Stimulated activated CD4-positive, alpha-beta T cell treated with anti-CD3 and anti-CD28 coated beads, Interleukin-15, amount 100 ng/mL, for 48 hours (primary cell): Measurements from ENCODE around the gene ATOX1.

Experiments
- DNase-seq, 2 donors: peaks; one replicate each; pipeline ENCODE4 v3.0.0-alpha.2; 2020; ENCODE audit warnings: low read depth in 2 of 2

ATOX1 gene

DNA sequence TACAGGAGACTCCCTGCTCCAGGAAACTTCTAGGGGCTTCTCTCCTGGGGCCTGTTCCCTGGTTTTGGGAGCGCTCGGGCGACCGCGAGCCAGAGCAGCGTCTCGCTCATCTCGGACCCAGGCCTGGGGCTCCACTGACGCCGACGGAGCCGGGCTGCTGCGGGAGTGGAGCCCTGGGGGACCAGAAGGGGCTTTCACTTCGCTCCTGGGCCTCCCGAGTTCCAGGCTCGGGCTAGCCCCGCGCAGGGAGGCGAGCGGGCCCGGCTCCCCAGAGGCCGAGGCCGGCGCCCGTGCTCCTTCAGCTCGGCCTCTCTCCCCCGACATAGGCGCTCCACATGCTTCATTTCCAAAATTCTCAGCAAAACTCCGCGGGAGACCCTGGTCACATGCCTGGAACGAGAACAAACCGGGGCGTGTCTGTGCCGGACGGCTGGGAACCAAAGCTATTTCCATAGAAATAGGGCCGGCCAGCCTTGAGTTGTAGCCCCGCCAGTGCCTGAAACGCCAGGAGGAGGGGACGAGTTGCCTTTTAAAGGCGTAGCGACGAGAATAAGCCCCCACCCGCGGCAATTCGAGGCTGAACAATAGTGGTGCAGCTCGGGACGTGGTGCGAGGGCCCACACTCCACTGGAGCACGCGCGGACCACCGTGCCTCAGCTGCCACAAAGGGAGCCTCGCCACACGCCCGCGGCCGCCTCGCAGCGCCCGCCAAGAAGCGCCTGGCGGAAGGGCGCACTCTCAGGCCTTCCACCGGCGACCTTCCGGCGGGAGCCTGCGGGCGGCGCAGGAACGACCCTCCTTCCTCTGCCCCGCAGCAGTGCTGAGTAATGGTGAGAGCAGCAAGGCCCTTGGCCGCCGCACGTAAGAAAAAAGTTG, 12.2 kb upstream of the ATOX1 start:
- peak; percentile 27 to 44 for DNase-seq

DNA sequence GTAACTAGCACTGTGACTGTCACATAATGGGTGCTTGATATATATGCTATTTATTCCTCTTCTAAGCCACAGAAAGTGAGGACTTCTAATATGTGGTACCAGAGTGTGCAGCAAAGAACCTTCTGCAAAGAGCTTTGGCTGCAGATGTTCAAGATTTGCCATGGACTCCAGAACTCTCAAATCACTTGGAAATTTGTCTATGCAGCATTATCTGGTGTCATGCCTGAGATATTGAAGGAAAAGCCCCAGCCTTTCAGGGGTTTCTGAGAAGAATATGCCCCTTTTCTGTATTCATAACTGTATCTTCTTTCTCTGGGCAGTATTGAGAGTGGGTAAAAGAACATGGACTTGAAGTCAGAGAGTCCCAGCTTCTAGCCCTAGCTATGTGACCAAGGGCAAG, 8.5 kb upstream of the ATOX1 start:
- DNase-seq = no peak

DNA sequence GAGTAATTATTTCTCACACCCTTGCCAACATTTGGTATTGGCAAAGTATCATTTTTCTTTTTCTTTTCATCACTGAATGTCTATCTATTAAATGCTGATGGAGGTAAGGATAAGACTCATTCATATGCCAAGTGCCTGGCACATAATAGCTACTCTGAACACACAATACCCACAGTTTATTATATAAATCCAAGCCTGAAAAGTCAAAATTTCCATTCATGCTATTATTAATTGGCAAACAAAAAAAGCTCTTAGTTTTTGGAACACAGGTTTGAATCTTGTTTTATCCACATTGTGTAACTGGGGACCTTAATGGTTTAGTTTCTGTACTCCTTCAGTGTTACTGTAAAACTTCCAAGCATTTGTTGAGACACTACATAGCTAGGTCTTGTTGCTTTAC, 6.4 kb upstream of the ATOX1 start:
- DNase-seq = no peak

DNA sequence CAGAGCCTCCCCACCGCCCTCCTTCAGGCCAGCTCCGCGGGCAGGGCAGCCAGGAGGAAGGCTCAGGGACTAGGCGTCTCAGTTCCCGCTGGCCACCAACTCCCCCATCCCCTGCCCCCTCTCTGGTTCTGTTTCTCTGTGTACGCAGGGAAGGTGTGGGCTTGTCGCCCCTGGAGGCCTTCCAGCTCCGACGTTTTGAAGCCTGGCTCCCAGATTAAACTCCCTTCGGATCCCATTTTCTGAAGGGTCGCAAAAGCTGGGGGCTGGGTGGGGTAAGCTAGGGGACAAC, 346 bp downstream of the ATOX1 start:
- no peak for DNase-seq

DNA sequence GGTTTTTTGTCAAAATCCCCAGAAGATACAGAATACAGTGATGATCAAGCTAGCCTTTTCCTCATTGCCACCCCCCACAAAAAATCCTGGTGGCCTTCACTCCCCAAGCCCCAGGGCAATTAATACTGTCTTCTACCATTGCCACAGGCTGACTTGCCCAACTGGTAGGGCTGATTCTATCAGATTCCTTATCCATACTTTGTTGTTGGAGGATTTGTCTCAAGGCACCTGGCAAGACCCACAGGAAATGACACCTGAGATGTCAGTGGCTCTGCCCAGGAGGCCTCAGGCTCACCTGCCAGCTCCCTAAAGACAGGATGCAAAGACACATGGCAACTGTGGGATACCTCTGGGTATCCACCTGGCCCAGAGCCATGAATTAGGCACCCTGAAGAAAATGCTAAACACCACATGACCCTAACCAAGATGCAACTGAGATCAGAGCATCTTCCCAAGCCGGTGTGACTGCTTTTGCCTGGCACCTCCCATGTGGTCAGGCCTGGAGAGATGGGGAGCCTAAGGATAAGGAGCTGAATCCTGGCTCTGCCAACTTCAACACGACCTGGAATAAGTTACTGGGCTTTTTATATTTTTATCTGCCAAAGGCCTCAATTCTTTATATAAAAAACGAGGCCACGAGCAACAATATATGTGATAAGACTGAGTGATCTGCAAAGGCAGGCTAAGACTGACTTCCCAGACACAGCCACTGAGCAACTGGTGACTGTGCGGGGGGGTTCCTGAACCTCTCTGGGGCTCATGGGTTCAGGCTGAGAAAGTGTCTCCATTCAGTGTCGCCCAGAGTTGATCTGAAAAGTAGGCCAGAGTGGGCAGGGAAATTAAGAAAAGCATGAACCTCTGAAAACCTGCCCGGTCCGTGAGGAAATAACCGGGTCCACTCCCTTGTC, 944 bp downstream of the ATOX1 start:
- DNase-seq = peak in 1 of 2 donors; percentile 20

DNA sequence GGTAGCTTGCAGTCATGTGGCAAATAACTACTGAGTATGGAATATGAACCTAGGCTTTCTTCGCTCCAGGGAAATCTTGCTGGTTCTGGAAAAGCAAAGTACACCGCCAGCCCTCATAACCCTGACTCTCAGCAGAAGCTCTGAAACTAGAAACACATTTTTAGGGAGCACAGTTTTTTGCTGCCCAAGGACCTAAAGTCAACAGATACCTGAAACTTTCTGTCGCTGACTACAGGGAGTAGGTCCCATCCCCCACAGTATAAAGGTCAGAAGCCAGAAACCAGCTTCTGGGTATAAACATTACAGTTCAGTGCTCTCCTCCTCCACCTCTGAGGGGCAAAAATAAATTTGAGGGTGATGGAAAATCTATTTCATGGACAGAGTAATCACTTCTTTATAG, 3.0 kb downstream of the ATOX1 start:
- DNase-seq = no peak

DNA sequence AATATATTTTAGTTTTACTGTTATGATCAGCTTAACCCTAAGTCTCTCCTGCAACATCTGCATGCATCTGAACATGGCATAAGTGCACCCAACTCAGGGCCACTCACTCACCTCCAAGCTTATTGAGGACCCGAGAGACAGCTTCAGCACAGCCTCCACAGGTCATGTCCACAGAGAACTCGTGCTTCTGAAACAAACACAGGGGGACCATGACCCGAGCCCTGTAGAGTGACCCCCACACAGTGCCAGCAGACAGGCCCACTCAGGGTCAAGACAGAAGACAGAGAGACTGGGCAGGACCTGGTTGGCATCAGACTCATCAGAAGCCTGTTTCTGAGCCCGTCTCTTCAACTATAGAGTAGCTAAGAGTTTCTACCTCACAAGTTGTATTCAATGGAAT, 6.8 kb downstream of the ATOX1 start:
- DNase-seq = no peak

DNA sequence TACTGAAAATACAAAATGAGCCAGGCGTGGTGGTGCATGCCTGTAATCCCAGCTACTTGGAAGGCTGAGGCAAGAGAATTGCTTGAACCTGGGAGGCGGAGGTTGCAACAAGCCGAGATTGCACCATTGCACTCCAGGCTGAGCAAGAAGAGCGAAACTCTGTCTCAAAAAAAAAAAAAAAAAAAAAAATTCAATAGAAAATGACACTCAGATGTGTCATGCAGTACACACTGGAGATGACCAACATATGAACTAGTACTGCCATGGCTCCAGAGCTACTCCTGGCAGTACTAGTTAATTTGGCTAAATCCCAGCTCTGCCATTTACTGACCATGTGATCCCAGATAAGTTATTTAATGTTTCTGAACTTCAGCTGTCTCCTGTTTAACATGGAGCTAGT, 7.3 kb downstream of the ATOX1 start:
- no peak for DNase-seq

DNA sequence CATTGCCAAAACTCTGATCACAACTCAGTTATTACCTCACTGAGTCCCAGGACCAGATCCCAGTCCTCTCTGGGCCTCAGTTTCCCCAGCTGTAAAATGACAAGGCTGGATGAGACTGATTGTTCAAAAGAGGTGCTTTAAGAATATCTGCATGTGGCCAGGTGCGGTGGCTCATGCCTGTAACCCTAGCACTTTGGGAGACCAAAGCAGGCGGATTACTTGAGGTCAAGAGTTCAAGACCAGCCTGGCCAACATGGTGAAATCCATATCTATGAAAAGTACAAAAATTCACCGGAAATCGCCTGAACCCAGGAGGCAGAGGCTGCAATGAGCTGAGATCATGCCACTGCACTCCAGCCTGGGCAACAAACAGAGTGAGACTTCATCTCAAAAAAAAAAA, 8.3 kb downstream of the ATOX1 start:
- no peak for DNase-seq

DNA sequence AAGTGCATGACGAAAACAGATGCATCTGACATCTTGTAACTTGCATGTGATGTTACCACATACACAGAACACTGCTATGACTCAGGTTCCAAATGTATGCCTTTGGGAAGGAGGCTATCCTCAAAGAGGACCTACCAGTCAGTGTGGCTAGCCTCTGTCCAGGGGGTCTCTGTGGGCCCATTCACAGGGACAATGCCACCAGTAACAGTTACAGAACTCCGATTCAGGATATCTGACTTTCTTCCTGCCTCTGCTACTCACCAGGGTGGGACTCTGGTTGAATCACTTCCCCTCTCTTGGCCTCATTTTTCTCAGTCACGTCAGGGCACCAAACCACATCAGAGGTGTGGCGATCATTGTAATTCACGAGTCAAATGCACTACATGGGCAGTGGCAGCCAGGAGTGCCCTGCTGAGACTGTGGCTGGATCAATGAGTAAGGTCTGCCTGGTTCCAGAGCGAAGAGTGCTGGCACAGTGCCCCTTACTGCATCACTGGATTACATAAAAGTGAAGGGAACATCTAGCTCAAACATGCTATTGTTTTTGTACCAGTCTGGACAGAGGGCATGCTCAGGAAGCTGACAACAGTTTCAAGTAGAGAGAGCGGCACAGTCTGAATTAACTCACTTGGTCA, 13.2 kb downstream of the ATOX1 start:
- DNase-seq = no peak

DNA sequence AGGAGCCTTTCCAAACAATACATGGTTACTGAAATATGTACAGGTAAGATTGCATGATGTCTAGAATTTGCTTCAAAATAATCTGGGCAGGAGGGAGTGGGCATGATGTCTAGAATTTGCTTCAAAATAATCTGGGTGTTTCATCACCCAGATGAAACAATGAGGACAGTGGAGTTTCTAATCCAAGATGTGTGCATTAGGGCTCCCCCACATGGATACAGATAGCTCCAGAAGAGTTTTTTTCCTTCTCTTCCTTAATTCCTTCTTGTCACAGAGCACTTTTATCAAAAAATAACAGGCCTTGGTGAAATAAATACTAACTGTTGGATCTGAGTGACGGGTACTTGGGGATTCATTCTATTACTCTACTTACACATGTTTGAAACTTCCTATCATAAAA, 14.9 kb downstream of the ATOX1 start:
- DNase-seq = no peak

DNA sequence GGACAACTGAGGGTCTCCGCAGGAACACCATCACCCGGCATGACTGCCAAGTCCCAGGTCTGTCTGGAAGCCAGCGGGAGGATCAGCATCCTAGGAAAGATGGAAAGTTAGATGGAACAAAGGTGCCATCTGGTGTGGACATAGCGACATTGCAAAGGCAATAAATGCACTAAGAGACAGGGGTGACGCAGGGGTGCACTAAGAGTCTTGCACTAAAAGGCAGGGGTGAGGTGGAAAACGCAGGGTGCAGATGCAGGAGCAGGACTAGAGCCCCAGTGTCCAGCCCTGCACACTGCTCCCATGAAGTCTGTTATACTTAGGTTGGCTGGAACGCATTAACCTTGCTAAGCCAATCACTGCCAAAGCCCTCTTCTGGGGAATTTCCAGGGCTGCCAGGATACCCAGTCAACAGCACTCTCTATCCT, 15.5 kb downstream of the ATOX1 start:
- no peak for DNase-seq

DNA sequence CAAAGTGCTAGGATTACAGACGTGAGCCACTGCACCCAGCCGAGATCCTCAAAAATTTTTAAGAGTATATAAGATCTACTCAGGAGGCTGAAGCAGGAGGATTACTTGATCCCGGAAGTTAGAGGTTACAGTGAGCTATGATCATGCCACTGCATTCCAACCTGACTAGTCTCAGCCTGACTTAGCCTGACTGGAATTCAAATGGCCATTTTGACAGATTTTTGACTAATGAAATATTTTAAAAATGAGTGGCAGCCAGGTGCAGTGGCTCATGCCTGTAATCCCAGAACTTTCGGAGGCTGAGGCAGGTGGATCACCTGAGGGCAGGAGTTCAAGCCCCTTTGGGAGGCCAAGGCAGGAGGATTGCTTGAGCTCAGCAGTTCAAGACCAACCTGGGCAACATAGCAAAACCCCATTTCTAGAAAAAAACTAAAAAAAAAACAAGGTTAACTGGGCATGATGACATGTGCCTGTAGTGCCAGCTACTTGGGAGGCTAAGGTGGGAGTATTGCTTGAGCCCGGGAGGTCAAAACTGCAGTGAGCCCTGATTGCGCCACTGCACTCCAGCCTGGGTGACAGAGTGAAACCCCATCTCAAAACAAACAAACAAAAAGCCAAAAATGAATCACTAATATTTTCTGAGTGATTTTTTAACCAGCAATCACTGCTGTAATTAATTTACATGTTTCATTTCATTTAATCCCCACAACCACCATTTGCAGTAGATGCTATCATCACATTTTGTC, 16.6 kb downstream of the ATOX1 start:
- DNase-seq = no peak

DNA sequence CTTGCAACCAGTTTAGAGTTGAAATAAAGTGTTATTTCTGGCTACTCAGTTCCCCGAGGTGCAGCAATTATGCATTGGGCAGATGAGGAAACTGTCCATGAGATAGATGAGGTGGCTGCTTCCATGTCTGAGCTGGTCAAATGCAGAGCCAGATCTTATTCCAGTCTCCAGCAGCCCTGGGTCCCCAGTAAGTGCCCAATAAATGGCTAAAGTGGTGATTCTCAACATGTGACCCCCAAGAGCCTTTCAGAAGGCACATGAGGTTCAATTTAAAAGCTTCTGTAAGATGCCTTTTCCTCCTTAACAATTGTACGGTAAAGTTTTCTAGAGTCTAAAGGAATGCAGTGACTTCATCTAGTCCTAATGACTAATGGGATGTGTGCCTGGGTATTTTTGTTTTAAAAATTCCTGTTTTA, 17.5 kb downstream of the ATOX1 start:
- no peak for DNase-seq

DNA sequence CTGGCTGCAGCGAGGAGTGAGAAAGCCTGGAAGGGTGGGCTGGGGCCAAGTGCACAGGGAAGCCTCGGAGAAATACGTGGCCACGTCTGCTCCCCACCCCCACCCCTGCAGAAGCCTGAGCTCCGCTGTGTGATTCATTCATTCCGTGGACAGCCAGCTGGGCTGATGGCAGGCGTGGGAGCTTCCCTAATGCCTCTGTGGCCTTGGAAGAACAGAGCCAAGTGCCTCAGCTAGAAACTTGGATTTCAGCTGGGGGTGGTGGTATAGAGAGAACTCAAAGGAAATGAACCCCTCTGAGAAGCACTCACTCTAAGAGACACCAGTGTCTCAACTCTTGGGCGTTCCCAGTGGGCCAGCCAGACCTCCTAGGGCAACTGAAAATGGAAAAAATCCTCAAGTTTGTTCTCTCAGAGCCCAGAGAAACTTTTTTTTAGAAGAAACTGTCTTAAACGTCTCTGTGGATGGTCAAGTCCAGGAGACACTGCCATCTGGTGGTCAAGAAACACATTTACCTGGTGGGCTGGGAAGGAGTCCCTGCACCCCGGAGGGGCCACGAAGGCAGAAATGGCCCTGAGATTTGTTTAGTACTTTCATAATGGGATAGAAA, 18.0 kb downstream of the ATOX1 start:
- DNase-seq = peak in 1 of 2 donors; percentile 35

DNA sequence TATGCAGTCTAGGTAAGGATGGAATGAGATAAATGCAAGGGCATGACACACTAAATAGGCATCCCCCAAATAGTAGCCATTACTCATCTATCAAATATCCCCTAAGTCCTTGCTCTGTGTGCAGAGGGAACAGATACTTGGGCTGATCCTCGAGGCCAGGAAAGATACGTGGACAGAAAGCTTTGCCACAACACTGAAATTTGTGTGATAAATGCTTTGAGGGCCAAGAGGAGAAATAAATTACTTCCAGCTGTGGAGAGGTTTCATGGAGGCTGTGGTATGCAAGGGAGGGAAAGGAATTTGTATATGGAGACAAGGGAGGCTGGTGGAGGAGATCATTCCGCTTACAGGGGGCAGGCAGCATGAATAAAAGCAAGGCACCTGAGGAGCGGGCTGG, 18.5 kb downstream of the ATOX1 start:
- DNase-seq = no peak

DNA sequence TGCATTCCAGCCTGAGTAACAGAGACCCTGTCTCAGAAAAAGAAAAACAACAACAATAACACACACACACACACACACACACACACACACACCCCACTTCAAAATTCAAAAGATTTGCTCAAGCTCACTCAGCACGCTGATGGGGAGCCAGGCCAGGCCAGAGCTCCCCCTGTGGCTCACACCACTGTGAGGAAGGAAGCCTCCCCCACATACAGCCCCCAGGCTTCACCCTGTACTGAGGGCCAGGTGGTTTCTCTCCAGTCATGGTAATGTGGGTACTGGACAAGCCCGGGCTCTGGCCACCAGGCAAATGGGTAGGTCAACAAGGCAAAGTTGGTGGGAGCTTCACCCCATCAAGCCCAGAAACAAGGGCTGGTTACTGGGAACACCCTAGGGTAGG, 19.0 kb downstream of the ATOX1 start:
- DNase-seq = no peak

DNA sequence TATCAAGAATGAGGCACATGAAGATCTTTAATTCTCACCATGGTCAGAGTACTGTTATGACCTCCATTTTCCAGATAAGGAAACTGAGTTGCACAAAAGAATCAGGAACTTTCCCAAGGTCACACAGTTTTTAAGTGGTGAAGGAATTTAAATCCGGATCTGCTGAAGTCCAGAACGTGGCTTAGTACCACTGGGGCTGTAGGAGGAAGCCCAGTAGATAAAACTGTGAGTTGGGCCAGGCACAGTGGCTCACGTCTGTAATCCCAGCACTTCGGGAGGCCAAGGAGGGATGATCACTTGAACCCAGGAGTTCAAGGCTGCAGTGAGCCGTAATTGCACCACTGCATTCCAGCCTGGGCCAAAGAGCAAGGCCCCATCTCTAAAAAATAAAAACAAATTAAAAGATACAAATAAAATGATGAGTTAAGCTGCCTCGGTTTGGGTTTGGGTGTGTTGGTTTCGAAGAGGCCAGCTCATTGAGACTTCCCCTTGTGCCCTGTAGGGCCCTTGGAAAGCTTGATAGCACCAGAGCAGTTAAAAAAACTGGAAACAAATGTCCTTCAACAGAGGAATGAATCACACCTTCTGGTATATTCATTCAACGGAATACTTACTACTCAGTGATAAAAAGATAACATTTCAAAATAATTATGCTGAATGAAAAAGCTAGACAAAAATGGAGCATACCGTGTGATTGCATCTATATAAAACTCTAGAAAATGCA, 20.1 kb downstream of the ATOX1 start:
- no peak for DNase-seq

DNA sequence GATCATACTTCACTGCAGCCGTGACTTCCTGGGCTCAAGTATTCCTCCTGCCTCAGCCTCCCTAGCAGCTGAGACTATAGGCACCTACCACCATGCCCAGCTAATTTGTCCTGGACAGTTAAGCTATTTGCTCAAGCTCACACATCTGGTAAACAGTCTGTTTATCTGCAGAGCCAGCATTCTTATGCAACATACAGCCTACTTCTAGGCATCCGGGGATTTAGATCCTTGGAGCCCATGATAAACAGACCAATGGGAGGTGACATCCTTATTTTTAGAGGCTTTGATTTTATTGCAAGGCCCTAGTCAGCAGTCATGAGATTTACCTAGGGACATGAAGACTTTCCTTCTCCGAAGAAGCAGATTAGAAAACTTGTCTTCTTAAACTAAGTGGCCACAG, 21.0 kb downstream of the ATOX1 start:
- DNase-seq = no peak

DNA sequence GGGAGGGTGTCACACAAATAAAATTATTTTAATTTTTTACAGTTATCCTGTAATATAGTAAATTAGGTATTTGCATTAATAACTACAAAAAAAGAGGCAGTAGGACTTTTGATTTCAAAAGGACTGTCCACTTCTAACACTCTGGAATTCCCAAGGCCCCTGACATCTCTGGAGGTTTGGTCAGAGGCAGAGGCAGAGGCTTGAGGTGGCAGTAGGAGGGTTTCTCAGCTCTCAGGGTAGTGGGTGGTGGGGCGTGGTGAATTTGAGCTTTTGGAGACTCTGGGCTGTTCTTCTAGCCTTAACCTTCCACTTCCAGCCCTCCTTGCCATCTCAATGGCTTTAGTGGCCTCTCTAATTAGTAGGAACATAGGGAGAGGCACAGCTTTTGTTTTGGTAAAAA, 22.8 kb downstream of the ATOX1 start:
- no peak for DNase-seq

DNA sequence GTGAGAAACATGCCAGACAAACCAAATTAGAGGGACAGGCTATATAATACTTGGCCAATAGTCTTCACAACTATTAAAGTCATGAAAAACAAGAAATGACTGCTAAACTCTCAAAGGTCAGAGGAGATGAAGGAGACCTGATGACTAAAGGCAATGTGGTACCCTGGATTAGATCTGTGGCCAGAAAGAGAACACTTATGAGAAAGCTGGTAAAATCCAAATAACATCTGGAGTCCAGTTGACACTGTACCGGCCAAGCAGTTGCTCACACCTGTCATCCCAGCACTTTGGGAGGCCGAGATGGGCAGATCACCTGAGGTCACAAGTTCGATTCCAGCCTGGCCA, 24.4 kb downstream of the ATOX1 start:
- no peak for DNase-seq
